Gastroesophageal sphincter (tissue), 4 donors: ENCODE results near the gene MYH14. TPM values are rescaled to one million over a fixed set of nuclear protein-coding genes. Genes with fewer than 3 reads are reported as not detected.

Experiments
- ATAC-seq: fragments of 150-250 bp; one replicate; pipeline ENCODE4 v1.9.1; 2016; ENCODE audit warnings: mild to moderate bottlenecking, moderate library complexity
- H3K27ac ChIP-seq, 4 donors: fragments of 200-600 bp; sonication (generic) in 3 of 4; 1 replicate in 3 of 4; 2 replicates in 1 of 4; pipeline ENCODE4 v1.5.1; 2016 to 2019
- H3K27me3 ChIP-seq: fragments of 200-600 bp; sonication (generic); one replicate; pipeline ENCODE4 v1.5.1; 2019
- H3K36me3 ChIP-seq, 2 donors: fragments of 200-600 bp; sonication (generic); one replicate each; pipeline ENCODE4 v1.5.1; 2019; ENCODE audit warnings: control low read depth in 1 of 2
- H3K4me1 ChIP-seq, 3 donors: fragments of 200-600 bp; sonication (generic); 1 replicate in 2 of 3; 2 replicates in 1 of 3; pipeline ENCODE4 v1.5.1; 2016 to 2019; ENCODE audit warnings: control low read depth in 2 of 3
- H3K4me3 ChIP-seq, 2 donors: fragments of 200-600 bp; sonication (generic); one replicate each; pipeline ENCODE4 v1.5.1; 2019; ENCODE audit warnings: mild to moderate bottlenecking in 1 of 2, moderate library complexity in 1 of 2
- H3K9me3 ChIP-seq, 3 donors: fragments of 200-600 bp; sonication (generic); one replicate each; pipeline ENCODE4 v1.5.1; 2017 to 2019; ENCODE audit warnings: control low read depth in 2 of 3
- CTCF ChIP-seq, 4 experiments: fragments of 200-600 bp in 2 of 4; fragments of 450-650 bp in 2 of 4; sonication (generic) in 1 of 4; IDR thresholded peaks; one replicate each; pipeline ENCODE4 v1.5.1; 2017 to 2019; ENCODE audit warnings: antibody characterized with exemption in 4 of 4, mild to moderate bottlenecking in 2 of 4, moderate library complexity in 2 of 4
- EP300 ChIP-seq: sonication (generic); formaldehyde crosslinking; IDR thresholded peaks from one replicate; pipeline ENCODE4 v1.6.1; 2017; ENCODE audit warnings: antibody characterized with exemption, mild to moderate bottlenecking
- POLR2A ChIP-seq, 2 donors: fragments of 450-650 bp; IDR thresholded peaks; one replicate each; pipeline ENCODE4 v1.6.1; 2017; ENCODE audit warnings: antibody characterized with exemption in 2 of 2, mild to moderate bottlenecking in 2 of 2, moderate library complexity in 1 of 2
- POLR2AphosphoS5 ChIP-seq: sonication (generic); formaldehyde crosslinking; IDR thresholded peaks from one replicate; pipeline ENCODE4 v1.6.1; 2017; ENCODE audit warnings: antibody characterized with exemption
- WGBS, 2 donors: methylation state at CpG; one replicate each; pipeline ENCODE4 v1.1.5; 2018; ENCODE audit warnings: low coverage in 1 of 2; 5-methylcytosine and 5-hydroxymethylcytosine counted together
- total RNA-seq, 4 donors: library from RNA; depleted of rRNA; stranded (reverse); fragments of >200 nt; gene quantifications; one replicate each; pipeline ENCODE4 v1.1.0, GENCODE V29; 2016

MYH14 gene
- total RNA-seq, 4 donors from 2014 or later = 3.5 to 10.0 (median 6.1) TPM

DNA sequence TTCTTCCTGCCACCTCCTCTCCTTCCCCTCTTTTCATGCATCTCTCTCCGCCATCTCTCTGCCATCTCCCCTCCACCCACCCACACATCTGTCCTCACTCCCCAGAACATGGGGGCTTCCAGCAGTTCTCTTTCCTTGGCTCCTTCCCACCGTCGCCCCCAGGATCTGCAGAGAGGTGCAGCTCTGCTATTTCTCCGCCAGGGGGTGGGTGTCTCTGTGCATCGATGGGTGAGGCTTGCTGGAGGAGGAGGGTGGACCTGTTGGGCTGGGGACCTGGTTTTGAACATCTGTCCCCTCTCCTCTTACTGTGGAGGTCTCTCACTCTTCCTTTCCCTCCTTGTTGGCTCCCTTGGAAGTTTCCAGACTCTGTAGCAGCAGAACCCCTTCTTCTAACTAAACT, 51.7 kb downstream of the MYH14 start:
- Histone ChIP-seq H3K4me3 (no peak overlapping the region), H3K27ac (no peak overlapping the region), H3K36me3 (peaks cover 0 to 49% of the 10 kb centered on the region in 2 donors), H3K4me1 (no peaks in the 10 kb centered on the region), H3K9me3 (peaks cover 0 to 42% (median 0%) of the 10 kb centered on the region in 3 donors), H3K27me3 (peaks cover 51% of the 10 kb centered on the region)
- ATAC-seq = no peak
- TF ChIP-seq EP300 = no peak
- no peak for TF ChIP-seq CTCF (IDR thresholded peaks at IDR 0.05)
- TF ChIP-seq POLR2A (IDR thresholded peaks at IDR 0.05) = no peak
- no peak for TF ChIP-seq POLR2AphosphoS5
- 58% methylated on average over 4 of the region's 5 CpGs; no CpG with 5 or more reads in 1 of the 2 donors for WGBS, 2 donors

DNA sequence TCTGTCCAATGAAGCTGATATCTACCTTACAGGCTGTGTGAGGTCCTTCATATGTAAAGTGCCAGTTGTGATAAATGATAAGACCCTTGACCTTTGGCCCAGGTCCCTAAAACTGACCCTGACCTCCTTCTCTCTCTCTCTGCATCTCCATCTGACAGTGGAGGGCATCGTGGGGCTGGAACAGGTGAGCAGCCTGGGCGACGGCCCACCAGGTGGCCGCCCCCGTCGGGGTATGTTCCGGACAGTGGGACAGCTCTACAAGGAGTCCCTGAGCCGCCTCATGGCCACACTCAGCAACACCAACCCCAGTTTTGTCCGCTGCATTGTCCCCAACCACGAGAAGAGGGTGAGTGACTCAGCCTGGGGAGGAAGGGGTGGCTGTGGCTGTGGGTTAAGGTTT, 53.7 kb downstream of the MYH14 start:
- ATAC-seq = no peak
- Histone ChIP-seq H3K9me3 (peaks cover 0 to 37% (median 0%) of the 10 kb centered on the region in 3 donors), H3K27ac (no peak overlapping the region), H3K4me1 (no peaks in the 10 kb centered on the region), H3K27me3 (peaks cover 48% of the 10 kb centered on the region), H3K36me3 (peaks cover 0 to 44% of the 10 kb centered on the region in 2 donors), H3K4me3 (no peak overlapping the region)
- TF ChIP-seq POLR2AphosphoS5 = no peak
- TF ChIP-seq EP300 = no peak
- TF ChIP-seq CTCF (IDR thresholded peaks at IDR 0.05) = no peak
- no peak for TF ChIP-seq POLR2A (IDR thresholded peaks at IDR 0.05)
- WGBS, 2 donors = 90% methylated on average over 4 of the region's 10 CpGs; no CpG with 5 or more reads in 1 of the 2 donors

GRCh38 chr19:50258918-50259372, 55.5 kb downstream of the MYH14 start:
- Histone ChIP-seq H3K27ac (no peak overlapping the region), H3K36me3 (peaks cover 0 to 28% of the 10 kb centered on the region in 2 donors), H3K27me3 (peaks cover 44% of the 10 kb centered on the region), H3K9me3 (peaks cover 0 to 19% (median 0%) of the 10 kb centered on the region in 3 donors), H3K4me3 (no peak overlapping the region), H3K4me1 (no peaks in the 10 kb centered on the region)
- TF ChIP-seq EP300 (no peak), CTCF (IDR thresholded peaks at IDR 0.05) (peak in 1 of 4 experiments; percentile 37)
- 59 to 70% methylated on average over 2 to 8 of the region's 25 CpGs for WGBS, 2 donors
- no peak for ATAC-seq

DNA sequence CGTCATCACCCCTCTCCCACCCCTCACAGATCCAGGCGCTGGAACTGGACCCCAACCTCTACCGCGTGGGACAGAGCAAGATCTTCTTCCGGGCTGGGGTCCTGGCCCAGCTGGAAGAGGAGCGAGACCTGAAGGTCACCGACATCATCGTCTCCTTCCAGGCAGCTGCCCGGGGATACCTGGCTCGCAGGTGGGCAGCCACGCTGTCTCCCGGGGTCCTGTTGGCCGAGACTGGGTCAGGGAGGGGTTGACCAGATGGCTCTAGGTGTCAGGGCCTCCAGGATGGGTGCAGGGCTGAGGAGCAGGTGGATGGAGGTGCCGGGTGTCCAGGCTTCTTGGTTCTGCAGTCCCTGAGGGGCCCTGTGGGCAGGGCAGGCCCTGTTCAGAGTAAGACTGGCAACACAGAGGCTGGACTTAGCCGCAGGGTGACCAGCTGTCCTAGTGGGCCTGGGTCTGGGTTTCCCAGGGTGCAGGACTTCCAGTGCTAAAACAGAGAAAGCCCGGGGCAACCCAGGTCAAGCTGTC, 58.1 kb downstream of the MYH14 start:
- no peak overlapping the region for H3K27ac ChIP-seq
- no peaks in the 10 kb centered on the region for H3K4me1 ChIP-seq
- TF ChIP-seq POLR2AphosphoS5 (no peak), POLR2A (IDR thresholded peaks at IDR 0.05) (no peak), CTCF (IDR thresholded peaks at IDR 0.05) (no peak), EP300 (no peak)
- no peak overlapping the region for H3K4me3 ChIP-seq
- H3K27me3 ChIP-seq = peaks cover 24% of the 10 kb centered on the region
- peaks cover 0 to 20% of the 10 kb centered on the region in 2 donors for H3K36me3 ChIP-seq
- WGBS, 2 donors = 100% methylated on average over 1 of the region's 16 CpGs; no CpG with 5 or more reads in 1 of the 2 donors
- no peak for ATAC-seq
- H3K9me3 ChIP-seq = peaks cover 0 to 7% (median 0%) of the 10 kb centered on the region in 3 donors

DNA sequence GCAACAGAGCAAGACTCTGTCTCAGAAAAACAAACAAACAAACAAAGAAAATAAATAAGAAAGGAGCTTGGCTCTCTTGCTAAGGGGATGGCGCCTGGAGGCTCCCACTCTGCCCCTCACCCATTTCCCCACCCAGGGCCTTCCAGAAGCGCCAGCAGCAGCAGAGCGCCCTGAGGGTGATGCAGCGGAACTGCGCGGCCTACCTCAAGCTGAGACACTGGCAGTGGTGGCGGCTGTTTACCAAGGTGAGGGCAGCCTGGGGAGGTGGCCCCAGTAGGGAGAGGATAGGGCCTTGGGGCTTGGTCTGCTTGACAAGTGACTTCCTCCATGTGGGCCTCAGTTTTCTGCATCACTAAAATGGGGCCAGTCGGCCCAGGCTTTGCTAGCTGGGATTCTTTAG, 59.8 kb downstream of the MYH14 start:
- WGBS, 2 donors = 63 to 94% methylated on average over 1 to 5 of the region's 8 CpGs
- ATAC-seq = no peak
- no peak overlapping the region for H3K27ac ChIP-seq

More for the DNA sequence above, 59.8 kb downstream of the MYH14 start:
- Histone ChIP-seq H3K4me1 (no peaks in the 10 kb centered on the region), H3K27me3 (peaks cover 13% of the 10 kb centered on the region), H3K36me3 (peaks cover 0 to 10% of the 10 kb centered on the region in 2 donors), H3K9me3 (no peaks in the 10 kb centered on the region), H3K4me3 (no peak overlapping the region)
- TF ChIP-seq CTCF (IDR thresholded peaks at IDR 0.05) (no peak), POLR2A (IDR thresholded peaks at IDR 0.05) (no peak), POLR2AphosphoS5 (no peak), EP300 (no peak)
